ENCODE data around the gene PRSS36.

The PRSS36 gene

GRCh38 chr16:31192856-31193642, 43.2 kb upstream of the PRSS36 start:
- Histone ChIP-seq H3K27ac (no peak overlapping the region), H3K9me3 (ENCODE audit: low read depth, low read length) (no peaks in the 10 kb centered on the region), H3K36me3 (ENCODE audit: insufficient read depth, low read length) (peaks cover 88% of the 10 kb centered on the region), H3K9ac (ENCODE audit: insufficient read length) (no peak overlapping the region), H3K4me3 (no peak overlapping the region)
- DNase-seq (ENCODE audit: low read depth, low spot score): no peak
- TF ChIP-seq EZH2 (IDR thresholded peaks at IDR 0.05): no peak
- no peak for TF ChIP-seq FOXP2 (optimal IDR thresholded peaks at IDR 0.05; ENCODE audit: control extremely low read depth, extremely low read length, insufficient read depth)
- TF ChIP-seq POLR2AphosphoS5 (IDR thresholded peaks at IDR 0.05; ENCODE audit: borderline replicate concordance, low read depth, low read length): no peak

- no peak for DNase-seq (ENCODE audit: low read depth, low spot score)
- Histone ChIP-seq H3K4me3 (no peak overlapping the region), H3K36me3 (ENCODE audit: insufficient read depth, low read length) (peaks cover 100% of the 10 kb centered on the region), H3K9ac (ENCODE audit: insufficient read length) (no peak overlapping the region), H3K9me3 (ENCODE audit: low read depth, low read length) (no peaks in the 10 kb centered on the region), H3K27ac (0 out of 2 replicates have a peak overlapping the region, but pooled peaks have one; percentile 40)
- no peak for TF ChIP-seq FOXP2 (optimal IDR thresholded peaks at IDR 0.05; ENCODE audit: control extremely low read depth, extremely low read length, insufficient read depth)
- no peak for TF ChIP-seq POLR2AphosphoS5 (IDR thresholded peaks at IDR 0.05; ENCODE audit: borderline replicate concordance, low read depth, low read length)
- no peak for TF ChIP-seq EZH2 (IDR thresholded peaks at IDR 0.05)
Observed at GRCh38 chr16:31191697-31192428, 42.0 kb upstream of the PRSS36 start.

- no peak for DNase-seq (ENCODE audit: low read depth, low spot score)
- TF ChIP-seq FOXP2 (optimal IDR thresholded peaks at IDR 0.05; ENCODE audit: control extremely low read depth, extremely low read length, insufficient read depth) (no peak), POLR2AphosphoS5 (IDR thresholded peaks at IDR 0.05; ENCODE audit: borderline replicate concordance, low read depth, low read length) (no peak), EZH2 (IDR thresholded peaks at IDR 0.05) (no peak)
- no peak overlapping the region for H3K4me3 ChIP-seq
- no peak overlapping the region for H3K9ac ChIP-seq (ENCODE audit: insufficient read length)
- no peak overlapping the region for H3K27ac ChIP-seq
- H3K36me3 ChIP-seq (ENCODE audit: insufficient read depth, low read length): peaks cover 100% of the 10 kb centered on the region
- H3K9me3 ChIP-seq (ENCODE audit: low read depth, low read length): no peaks in the 10 kb centered on the region
Observed at GRCh38 chr16:31190818-31191444, 41.1 kb upstream of the PRSS36 start.

GRCh38 chr16:31190061-31190460, 40.2 kb upstream of the PRSS36 start:
- no peak overlapping the region for H3K27ac ChIP-seq

GRCh38 chr16:31189412-31189778, 39.5 kb upstream of the PRSS36 start:
- H3K9me3 ChIP-seq (ENCODE audit: low read depth, low read length): no peaks in the 10 kb centered on the region
- H3K36me3 ChIP-seq (ENCODE audit: insufficient read depth, low read length): peaks cover 100% of the 10 kb centered on the region
- H3K27ac ChIP-seq: 0 out of 2 replicates have a peak overlapping the region, but pooled peaks have one; percentile 29
- TF ChIP-seq POLR2AphosphoS5 (IDR thresholded peaks at IDR 0.05; ENCODE audit: borderline replicate concordance, low read depth, low read length) (no peak), FOXP2 (optimal IDR thresholded peaks at IDR 0.05; ENCODE audit: control extremely low read depth, extremely low read length, insufficient read depth) (no peak), EZH2 (IDR thresholded peaks at IDR 0.05) (no peak)
- no peak for DNase-seq (ENCODE audit: low read depth, low spot score)
- no peak overlapping the region for H3K9ac ChIP-seq (ENCODE audit: insufficient read length)
- H3K4me3 ChIP-seq: no peak overlapping the region

More at GRCh38 chr16:31190061-31190460, 40.2 kb upstream of the PRSS36 start:
- Histone ChIP-seq H3K9me3 (ENCODE audit: low read depth, low read length) (no peaks in the 10 kb centered on the region), H3K4me3 (no peak overlapping the region), H3K36me3 (ENCODE audit: insufficient read depth, low read length) (peaks cover 100% of the 10 kb centered on the region), H3K9ac (ENCODE audit: insufficient read length) (no peak overlapping the region)
- TF ChIP-seq EZH2 (IDR thresholded peaks at IDR 0.05) (no peak), FOXP2 (optimal IDR thresholded peaks at IDR 0.05; ENCODE audit: control extremely low read depth, extremely low read length, insufficient read depth) (no peak), POLR2AphosphoS5 (IDR thresholded peaks at IDR 0.05; ENCODE audit: borderline replicate concordance, low read depth, low read length) (no peak)
- DNase-seq (ENCODE audit: low read depth, low spot score): no peak

- no peak for TF ChIP-seq EZH2 (IDR thresholded peaks at IDR 0.05)
- Histone ChIP-seq H3K9me3 (ENCODE audit: low read depth, low read length) (no peaks in the 10 kb centered on the region), H3K36me3 (ENCODE audit: insufficient read depth, low read length) (peaks cover 100% of the 10 kb centered on the region), H3K27ac (0 out of 2 replicates have a peak overlapping the region, but pooled peaks have one; percentile 29), H3K9ac (ENCODE audit: insufficient read length) (no peak overlapping the region), H3K4me3 (no peak overlapping the region)
- no peak for DNase-seq (ENCODE audit: low read depth, low spot score)
Observed at GRCh38 chr16:31188450-31189411, 38.9 kb upstream of the PRSS36 start.

GRCh38 chr16:31187808-31188189, 37.9 kb upstream of the PRSS36 start:
- Histone ChIP-seq H3K9me3 (ENCODE audit: low read depth, low read length) (no peaks in the 10 kb centered on the region), H3K9ac (ENCODE audit: insufficient read length) (no peak overlapping the region), H3K4me3 (no peak overlapping the region), H3K27ac (no peak overlapping the region), H3K36me3 (ENCODE audit: insufficient read depth, low read length) (peaks cover 100% of the 10 kb centered on the region)
- no peak for DNase-seq (ENCODE audit: low read depth, low spot score)
- TF ChIP-seq EZH2 (IDR thresholded peaks at IDR 0.05) (no peak), FOXP2 (optimal IDR thresholded peaks at IDR 0.05; ENCODE audit: control extremely low read depth, extremely low read length, insufficient read depth) (no peak), POLR2AphosphoS5 (IDR thresholded peaks at IDR 0.05; ENCODE audit: borderline replicate concordance, low read depth, low read length) (no peak)
